Caki2 (cell line): Measurements from ENCODE around the gene PMEPA1. TPM values are rescaled to one million over a fixed set of nuclear protein-coding genes. Genes with fewer than 3 reads are reported as not detected.

Experiments
- DNase-seq: peaks from one replicate; pipeline ENCODE4 v3.0.0-alpha.2; 2015; ENCODE audit warnings: low read depth
- in situ Hi-C: cut with HindIII; loops from 2 replicates; pipeline ENCODE4 v1.10.0; 2016; ENCODE audit warnings: low sequenced_read_pairs, low pct_unique_long_range_greater_than_20kb, mixed read lengths
- total RNA-seq: library from RNA; depleted of rRNA; stranded (reverse); fragments of >200 nt; shearing (Covaris generic); gene quantifications from 2 replicates; pipeline ENCODE4 v1.2.3, GENCODE V29; 2014; ENCODE audit warnings: low replicate concordance

Gene PMEPA1
- total RNA-seq, 1 experiment from 2014 or later, result 68.1 TPM

GRCh38 chr20:57613481-57613921 is 96.3 kb downstream of the PMEPA1 start:
- in situ Hi-C loops, result no loop called here
- DNase-seq, result no peak

GRCh38 chr20:57612916-57613315 is 96.9 kb downstream of the PMEPA1 start:
- in situ Hi-C loops, result no loop called here
- no peak for DNase-seq

GRCh38 chr20:57612436-57612835 is 97.4 kb downstream of the PMEPA1 start:
- in situ Hi-C loops, result no loop called here
- DNase-seq, result no peak

GRCh38 chr20:57611586-57612311 is 98.1 kb downstream of the PMEPA1 start:
- in situ Hi-C loops, result no loop called here
- DNase-seq, result no peak

GRCh38 chr20:57610261-57610952 is 99.4 kb downstream of the PMEPA1 start:
- DNase-seq, result no peak
- in situ Hi-C loops, result no loop called here

- DNase-seq, result no peak
- in situ Hi-C loops, result no loop called here
Observed at GRCh38 chr20:57609842-57610167, 100.0 kb downstream of the PMEPA1 start.

GRCh38 chr20:57609086-57609841 is 100.6 kb downstream of the PMEPA1 start:
- DNase-seq, result no peak
- in situ Hi-C loops, result no loop called here

- in situ Hi-C loops, result no loop called here
- no peak for DNase-seq
Observed at GRCh38 chr20:57608516-57608915, 101.3 kb downstream of the PMEPA1 start.

- no peak for DNase-seq
- in situ Hi-C loops, result no loop called here
Observed at GRCh38 chr20:57605878-57606277, 103.9 kb downstream of the PMEPA1 start.

- DNase-seq, result no peak
- in situ Hi-C loops, result no loop called here
Observed at GRCh38 chr20:57605045-57605444, 104.8 kb downstream of the PMEPA1 start.

- in situ Hi-C loops, result no loop called here
- DNase-seq, result no peak
Observed at GRCh38 chr20:57603120-57603519, 106.7 kb downstream of the PMEPA1 start.

GRCh38 chr20:57601737-57602136 is 108.1 kb downstream of the PMEPA1 start:
- in situ Hi-C loops, result no loop called here
- no peak for DNase-seq

GRCh38 chr20:57601211-57601570 is 108.6 kb downstream of the PMEPA1 start:
- in situ Hi-C loops, result no loop called here
- no peak for DNase-seq

- no peak for DNase-seq
- in situ Hi-C loops, result no loop called here
Observed at GRCh38 chr20:57600320-57601210, 109.2 kb downstream of the PMEPA1 start.

GRCh38 chr20:57598491-57598890 is 111.3 kb downstream of the PMEPA1 start:
- DNase-seq, result no peak
- in situ Hi-C loops, result no loop called here
